HG02970 (cell line): ENCODE results near the gene TADA2A.
"Not testable (repeated sequence)": the region's sequence is repeated elsewhere in the genome, so short reads cannot be mapped to it uniquely, and the experiment has no call there.

Experiments
- ATAC-seq: cut with Tn5 transposase; IDR thresholded peaks from one replicate; pipeline ENCODE4 v1.9.1; 2021; ENCODE audit warnings: mild to moderate bottlenecking, moderate library complexity, moderate number of reproducible peaks; ENCODE audit not compliant: unreplicated experiment, low FRiP score

The TADA2A gene

DNA sequence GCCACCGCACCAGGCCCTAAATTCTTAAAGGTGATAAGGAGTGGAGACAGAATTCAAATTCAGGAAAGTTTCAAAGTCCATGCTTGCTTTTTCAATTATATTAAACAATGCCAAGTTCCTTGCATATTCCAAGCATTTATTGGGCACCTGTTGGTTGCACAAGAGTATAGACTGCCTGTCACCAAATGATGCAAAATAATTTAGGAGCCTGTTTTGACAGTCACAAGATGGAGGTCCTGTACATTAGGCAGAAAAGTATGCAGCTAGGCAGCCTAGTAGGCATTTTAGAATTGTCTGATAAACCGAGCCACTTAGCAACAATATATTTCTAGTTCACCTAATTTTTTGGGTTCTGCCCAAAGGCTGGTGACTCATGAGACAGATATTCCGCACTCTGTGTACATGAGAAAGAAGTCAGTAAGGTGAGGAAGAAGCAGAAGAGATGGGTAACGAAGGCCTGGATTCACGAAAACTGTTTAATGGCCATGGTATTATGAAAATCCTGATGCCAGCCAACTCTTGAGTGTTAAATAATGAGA, 7.4 kb upstream of the TADA2A start:
- ATAC-seq, result no peak

DNA sequence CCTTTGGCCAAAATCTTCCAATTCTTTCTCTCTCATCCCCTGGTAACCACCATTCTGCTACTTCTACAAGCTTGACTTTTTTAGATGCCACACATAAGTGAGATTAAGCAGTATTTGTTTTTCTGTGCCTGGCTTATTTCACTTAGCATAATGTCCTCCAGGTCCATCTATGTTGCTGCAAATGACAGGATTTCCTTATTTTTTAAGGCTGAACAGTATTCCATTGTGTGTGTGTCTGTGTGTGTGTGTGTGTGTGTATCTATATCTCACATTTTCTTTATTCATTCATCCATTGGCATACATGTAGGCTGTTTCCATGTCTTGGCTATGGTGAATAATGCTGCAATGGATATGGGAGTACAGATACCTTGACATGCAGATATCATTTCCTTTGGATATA, 6.2 kb upstream of the TADA2A start:
- ATAC-seq, result no peak

DNA sequence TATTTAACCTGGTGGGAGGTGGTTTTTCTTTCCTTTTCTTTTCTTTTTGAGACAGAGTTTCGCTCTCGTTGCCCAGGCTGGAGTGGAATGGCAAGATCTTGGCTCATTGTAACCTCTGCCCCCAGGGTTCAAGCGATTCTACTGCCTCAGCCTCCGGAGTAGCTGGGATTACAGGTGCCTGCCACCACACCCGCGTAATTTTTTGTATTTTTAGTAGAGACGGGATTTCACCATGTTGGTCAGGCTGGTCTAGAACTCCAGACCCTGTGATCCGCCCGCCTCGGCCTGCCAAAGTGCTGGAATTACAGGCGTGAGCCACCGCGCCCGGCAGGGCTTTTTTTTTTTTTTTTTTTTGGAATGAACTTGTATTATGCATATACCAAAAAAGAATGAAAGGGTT, 1.2 kb upstream of the TADA2A start:
- not testable (repeated sequence) for ATAC-seq

DNA sequence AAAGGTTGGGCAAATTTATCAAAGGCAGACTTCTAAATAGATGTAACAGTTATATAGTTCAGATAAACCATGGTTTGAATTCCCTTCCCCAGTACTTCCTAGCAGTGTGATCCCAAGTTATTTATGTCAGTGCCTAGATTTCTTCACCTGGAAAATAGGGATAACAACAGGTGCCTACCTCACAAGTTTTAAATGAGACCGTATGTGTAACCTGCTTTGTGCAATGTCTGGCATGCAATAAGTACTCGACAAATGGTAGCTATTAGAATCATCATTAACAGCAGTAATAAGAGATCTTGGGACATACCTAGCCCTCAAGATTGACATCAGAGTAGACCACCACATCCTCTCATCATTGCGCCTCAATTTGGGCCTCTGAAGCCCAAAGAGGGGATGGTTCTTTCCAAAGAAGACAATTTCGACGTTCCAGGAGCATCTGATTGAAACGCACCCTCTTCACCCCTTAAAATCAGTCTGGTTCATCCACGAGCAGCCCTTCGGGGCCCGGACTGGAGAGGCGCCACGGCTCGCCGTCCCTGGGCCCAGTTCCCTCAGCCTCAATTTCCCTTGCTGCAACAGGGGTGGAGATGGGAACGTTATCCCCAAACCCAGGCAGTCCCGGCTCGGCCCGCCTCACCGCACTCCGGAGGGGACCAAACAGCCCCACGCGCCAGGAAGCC, 591 bp upstream of the TADA2A start:
- peak; percentile 42 for ATAC-seq

DNA sequence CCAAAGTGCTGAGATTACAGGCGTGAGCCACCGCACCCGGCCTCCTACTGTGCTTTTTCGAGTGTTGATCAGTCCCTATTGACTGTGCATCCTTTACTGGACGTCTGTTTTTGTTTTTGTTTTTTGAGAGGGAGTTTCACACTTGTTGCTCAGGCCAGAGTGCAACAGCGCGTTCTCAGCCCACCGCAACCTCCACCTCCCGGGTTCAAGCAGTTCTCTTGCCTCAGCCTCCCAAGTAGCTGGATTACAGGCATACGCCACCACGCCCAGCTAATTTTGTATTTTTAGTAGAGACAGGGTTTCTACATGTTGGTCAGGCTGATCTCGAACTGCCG, 1.4 kb downstream of the TADA2A start:
- not testable (repeated sequence) for ATAC-seq

DNA sequence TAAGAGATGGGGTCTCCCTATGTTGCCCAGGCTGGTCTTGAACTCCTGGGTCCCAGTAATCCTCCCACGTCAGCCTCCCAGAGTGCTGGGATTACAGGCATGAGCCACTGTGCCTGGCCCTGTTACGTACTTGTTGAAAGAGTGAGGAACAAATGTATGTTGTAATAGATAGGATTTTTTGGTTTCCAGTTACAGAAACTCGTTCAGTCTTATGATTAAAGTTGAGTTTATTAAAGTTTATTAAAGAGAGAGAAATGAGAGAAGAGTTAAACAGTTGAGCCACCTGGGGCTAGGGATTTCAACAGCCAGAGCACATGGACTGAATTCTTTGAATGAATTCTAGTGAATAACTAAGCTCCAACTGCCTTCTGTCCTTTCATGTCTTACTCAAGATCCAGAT, 3.7 kb downstream of the TADA2A start:
- ATAC-seq, result no peak

DNA sequence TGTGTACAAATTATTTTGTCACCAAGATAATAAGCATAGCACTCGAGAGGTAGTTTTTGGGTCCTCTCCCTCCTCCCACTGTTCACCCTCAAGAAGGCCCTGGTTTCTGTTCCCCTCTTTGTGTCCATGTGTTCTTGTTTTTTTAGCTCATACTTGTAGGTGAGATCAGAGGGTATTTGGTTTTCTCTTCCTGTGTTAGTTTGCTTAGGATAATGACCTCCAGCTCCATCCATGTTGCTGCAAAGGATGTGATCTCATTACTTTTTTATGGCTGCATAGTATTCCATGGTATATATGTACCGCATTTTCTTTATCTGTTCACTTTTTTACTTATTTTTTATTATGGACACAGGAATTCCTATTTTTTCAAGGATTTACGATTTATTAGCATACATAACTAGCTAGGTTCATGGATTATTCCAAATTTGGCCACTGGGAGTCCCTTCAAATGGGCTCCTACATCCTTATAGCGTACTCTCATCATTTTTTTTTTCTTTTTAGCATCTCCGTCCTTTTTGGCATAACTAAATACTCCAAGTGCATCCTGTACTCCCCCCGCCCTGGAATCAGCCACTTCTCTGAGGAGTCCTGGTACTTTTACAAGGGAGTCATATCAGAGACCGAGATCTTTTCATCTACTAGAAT, 7.3 kb downstream of the TADA2A start:
- ATAC-seq, result no peak

DNA sequence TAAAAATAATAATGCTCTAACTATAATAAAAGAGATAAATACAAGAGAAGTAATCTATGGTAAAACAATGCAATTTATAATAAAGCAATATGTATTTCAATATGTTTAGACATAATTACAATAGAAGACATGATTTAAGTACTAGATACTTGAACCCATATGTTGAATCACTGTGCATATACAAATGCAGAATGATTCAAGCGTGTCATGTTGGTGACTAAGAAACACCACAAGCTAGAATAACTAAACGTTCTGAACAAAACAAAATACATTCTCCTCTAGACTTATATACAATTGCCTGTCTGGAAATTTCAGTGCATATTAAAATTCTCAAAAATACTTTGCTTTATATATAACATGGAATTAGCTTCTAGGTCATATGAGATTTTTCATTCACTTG, 11.2 kb downstream of the TADA2A start:
- no peak for ATAC-seq

DNA sequence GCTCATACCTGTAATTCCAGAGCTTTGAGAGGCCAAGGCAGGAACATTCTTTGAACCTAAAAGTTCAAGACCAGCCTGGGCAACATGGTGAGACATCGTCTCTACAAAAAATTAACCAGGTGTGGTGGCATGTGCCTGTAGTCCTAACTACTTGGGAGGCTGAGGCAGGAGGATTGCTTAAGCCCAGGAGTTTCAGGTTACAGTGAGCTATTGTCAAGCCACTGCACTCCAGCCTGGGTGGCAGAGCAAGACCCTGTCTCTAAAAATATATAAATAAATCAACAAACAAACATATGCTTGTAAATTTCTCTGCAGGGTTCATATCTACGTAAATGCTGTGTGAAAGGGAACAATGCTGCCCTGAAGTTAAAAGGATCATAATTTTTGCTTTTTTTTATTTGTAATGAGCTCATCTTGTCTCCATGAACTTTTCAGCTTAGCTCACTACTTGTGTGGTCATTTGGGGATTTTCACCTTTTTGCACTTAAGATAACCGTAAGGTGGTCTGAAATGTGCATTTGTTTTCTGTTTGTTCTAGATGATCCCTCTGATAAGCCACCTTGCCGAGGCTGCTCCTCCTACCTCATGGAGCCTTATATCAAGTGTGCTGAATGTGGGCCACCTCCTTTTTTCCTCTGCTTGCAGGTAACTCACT, 16.4 kb downstream of the TADA2A start:
- ATAC-seq, result no peak

DNA sequence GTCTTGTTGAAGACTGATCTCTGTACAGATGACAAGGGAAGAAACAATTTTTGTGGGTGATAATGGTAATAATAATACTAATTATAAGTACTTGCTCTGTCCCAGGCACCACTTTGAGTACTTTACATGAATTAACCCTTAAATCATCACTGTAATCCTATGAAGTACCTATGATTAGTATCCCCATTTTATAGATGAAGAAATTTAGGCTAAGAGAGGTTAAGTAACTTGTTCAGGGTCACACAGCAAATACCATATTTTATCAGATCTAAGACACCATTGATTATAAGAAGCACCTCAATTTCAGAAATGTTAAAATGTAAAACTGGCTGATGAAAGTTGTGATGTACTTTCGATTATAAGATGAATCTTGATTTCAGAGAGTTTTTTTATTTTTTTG, 18.6 kb downstream of the TADA2A start:
- ATAC-seq, result no peak

DNA sequence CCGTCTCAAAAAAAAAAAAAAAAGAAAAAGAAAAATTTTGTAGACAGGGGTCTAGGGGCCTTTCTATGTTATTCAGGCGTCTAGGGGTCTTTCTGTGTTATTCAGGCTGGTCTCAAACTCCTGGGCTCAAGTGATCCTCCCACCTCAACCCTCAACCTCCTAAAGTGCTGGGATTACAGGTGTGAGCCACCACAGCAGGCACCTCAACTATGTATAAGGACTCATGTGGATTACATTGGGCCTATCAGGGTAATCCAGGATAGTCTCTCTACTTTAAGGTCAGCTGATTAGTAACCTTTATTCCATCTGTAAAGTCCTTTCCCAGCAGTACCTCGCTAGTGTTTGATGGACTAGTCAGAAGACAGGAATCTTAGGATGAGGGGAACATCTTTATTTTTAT, 22.4 kb downstream of the TADA2A start:
- ATAC-seq, result no peak

DNA sequence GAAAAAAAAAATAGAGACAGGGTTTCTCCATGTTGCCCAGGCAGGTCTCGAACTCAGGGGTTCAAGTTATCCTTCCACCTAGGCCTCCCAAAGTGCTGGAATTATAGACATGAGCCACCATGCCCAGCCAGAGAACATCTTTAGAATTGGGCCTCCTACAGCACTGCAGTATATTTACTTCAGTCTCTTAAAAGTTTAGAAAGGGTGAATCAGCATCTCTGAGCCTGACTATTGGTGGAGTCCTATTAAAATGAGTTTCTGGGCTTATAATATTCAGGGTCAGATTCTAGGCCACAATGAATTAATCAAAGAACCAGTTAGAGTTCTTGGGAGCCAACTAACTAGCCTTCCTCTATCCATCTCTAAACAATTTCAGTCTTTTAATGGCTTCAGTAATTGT, 22.8 kb downstream of the TADA2A start:
- ATAC-seq, result no peak

DNA sequence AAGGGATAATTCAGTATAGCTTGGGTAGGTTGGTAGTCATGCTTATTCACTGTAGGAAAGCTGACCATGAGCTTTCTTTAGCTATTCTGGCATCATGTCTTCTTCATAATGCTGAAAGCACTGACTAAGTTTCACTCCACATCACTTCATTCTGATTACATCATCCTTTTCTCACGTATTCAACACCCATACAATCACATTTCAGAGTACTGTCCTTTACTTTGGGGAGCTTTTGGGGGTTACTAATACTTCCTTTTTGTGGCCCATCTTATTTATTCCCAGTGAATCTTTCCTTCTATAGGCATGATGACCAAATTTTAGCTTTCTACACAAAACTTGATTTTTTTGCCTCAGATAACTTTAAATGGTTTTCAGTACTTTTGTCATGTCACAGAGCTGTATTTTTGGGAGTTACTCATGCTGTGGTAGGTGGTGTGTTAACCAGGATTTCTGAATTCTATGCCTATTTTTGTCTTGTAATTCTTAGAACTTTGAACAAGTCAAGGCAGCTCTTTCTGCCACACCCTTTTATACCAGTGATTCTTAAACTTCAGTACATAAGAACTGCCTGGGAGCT, 23.5 kb downstream of the TADA2A start:
- no peak for ATAC-seq

DNA sequence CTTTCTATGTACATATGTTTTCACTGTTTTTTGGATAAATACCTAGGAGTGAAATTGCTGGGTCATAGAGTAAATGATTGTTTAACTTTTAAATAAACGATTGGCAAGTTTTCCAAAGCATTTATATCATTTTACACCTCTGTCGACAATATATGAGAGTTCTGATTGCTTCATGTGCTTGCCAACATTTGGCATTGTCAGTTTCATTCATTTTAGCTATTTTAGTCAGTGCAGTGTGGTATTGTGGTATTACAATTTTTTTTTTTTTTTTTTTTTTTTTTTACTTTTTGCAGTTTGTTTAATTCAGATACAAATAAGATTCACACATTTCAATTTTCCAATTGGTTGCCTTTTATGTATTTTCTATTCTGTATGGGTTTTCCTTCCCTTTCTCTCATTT, 26.0 kb downstream of the TADA2A start:
- no peak for ATAC-seq

DNA sequence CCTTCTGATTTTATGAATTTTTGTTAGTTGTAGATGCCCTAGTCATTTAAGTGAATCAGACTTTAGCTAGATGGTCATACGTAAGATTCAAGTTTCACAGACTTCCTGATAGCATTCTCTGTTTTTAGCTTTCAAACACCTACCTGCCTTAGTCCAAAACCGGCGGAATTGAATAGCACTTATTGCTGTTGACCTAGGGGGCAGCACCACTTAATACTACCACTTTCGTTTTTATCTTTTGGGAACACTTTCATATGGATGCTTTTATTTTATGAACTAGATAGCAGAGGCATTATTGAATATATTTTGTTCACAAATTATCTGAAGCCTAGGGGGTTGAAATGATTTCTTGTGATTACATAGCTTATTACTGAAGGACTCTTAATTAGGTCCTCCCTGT, 31.5 kb downstream of the TADA2A start:
- no peak for ATAC-seq

DNA sequence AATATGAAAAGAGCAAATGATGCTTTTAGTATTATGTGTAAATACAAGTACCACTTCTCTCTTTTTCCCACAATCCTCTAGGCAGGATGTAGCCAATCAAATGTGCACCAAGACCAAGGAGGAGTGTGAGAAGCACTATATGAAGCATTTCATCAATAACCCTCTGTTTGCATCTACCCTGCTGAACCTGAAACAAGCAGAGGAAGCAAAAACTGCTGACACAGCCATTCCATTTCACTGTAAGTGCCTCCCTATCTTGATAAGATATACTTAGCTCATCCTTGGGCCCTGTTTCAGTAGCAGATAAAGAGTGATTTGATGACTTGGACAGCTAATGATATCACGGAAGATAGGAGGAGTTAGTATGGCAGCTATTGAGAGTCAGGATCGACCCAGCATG, 33.7 kb downstream of the TADA2A start:
- no peak for ATAC-seq

DNA sequence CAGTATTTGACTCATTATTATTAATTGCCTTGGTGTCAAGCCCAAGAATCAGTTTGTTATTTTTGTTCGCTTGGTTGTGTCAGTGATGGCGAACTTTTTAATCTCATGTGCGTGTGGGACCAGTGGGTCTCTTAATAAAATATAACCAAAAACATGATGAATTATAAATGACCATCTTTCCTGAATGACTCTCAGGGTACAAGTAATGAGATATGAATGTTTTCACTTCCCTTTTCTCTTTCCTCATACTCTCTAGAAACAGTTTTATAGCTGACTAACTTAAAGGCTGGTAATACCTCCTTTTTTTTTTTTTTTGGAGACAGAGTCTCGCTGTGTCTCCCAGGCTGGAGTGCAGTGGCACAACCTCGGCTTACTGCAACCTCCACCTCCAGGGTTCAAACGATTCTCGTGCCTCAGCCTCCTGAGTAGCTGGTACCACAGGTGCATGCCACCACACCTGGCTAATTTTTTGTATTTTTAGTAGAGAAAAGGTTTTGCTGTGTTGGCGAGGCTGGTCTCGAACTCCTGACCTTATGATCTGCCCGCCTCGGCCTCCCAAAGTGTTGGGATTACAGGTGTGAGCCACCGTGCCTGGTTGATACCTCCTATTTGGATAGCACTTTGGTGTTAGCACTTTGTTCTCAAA, 34.8 kb downstream of the TADA2A start:
- ATAC-seq, result not testable (repeated sequence)

DNA sequence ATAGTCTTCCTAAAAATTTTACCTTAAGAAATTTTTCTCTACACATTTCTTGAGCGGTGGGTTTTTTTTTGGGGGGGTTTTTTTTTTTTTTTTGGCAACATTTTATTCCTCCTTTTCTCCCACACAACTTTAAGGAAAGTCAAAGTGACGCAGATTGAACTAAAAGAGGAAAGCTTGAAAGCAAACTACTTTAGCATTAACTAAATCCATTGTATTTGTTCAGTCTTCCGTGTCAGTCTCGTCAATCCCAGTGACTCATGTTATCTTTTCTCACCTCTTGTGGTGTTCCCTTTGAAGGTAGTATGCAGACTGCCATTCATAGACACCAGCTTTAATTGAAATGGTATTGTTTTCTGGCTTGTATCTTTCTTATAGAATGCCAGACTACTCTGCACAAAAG, 39.3 kb downstream of the TADA2A start:
- no peak for ATAC-seq

DNA sequence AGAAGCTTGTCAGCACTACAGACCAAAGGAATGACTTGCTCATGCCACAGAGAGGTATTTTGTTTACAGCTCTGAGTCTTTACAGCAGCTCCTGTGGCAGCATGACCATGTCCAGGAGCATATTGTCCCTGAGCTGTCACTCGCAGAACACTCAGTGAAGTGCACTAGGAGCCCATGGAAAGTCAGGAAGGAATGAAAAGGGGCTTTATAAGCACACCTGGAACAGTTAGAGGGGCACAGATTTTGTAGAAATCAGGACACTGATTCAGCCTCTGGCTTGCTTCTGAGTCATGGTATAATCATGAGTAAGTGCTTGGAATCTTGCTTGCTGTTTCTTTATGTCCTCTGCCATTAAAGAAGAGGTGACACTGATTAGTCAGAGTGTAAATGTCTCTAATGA, 41.0 kb downstream of the TADA2A start:
- no peak for ATAC-seq

DNA sequence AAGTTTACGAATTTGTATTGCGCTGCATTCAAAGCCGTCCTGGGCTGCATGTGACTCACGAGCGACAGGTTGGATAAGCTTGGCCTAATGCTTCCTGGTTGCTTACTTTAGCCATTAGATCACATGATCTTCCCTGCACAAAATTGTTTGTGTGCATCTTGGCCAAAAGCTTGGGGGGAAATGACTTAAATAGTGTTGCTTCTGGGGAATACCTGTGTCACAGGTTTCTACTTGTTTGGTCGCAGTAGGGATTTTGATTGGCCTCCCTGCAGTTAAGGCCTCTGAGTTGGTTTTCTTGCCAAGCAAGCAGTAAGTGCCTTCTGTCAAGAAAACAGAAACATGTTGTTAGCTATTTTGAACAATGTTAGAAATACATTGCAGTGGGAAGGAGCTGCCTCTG, 43.4 kb downstream of the TADA2A start:
- no peak for ATAC-seq

DNA sequence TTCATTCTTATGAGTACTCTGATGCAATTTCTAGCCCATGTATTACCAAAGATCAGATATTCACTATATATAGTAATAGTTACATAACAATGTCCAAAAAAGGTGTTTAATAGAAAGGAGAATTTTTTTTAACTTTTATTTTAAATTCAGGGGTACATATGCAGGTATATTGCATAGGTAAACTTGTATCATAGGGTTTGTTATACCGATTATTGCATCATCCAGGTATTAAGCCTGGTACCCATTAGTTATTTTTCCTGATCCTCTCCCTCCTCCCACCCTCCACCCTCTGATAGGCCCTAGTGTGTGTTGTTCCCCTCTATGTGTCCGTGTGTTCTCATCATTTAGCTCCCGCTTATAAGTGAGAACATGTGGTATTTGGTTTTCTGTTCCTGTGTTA, 51.1 kb downstream of the TADA2A start:
- ATAC-seq, result not testable (repeated sequence)
